HG03565 (cell line): ENCODE measurements around the gene GPR162.

ENCODE experiments used
- ATAC-seq: cut with Tn5 transposase; IDR thresholded peaks from one replicate; pipeline ENCODE4 v1.9.1; 2021; ENCODE audit warnings: mild to moderate bottlenecking, moderate library complexity; ENCODE audit not compliant: unreplicated experiment

The GPR162 gene

DNA sequence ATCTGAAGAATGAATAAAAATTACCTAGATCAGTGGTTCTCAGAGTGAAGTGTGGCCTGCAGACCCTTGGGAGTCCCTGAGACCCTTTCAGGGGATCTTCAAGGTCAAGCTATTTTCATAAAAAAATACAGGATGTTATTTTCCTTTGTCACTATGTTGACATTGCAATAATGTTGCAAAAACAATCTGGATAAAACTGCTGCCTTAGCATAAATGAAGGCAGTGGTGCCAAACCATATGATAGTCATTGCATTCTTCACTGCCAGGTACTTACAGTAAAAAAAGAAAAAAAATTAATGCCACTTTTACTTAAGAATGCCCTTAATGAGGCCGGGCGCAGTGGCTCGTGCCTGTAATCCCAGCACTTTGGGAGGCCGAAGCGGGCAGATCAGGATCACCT is 34.3 kb upstream of the GPR162 start:
- no peak for ATAC-seq

DNA sequence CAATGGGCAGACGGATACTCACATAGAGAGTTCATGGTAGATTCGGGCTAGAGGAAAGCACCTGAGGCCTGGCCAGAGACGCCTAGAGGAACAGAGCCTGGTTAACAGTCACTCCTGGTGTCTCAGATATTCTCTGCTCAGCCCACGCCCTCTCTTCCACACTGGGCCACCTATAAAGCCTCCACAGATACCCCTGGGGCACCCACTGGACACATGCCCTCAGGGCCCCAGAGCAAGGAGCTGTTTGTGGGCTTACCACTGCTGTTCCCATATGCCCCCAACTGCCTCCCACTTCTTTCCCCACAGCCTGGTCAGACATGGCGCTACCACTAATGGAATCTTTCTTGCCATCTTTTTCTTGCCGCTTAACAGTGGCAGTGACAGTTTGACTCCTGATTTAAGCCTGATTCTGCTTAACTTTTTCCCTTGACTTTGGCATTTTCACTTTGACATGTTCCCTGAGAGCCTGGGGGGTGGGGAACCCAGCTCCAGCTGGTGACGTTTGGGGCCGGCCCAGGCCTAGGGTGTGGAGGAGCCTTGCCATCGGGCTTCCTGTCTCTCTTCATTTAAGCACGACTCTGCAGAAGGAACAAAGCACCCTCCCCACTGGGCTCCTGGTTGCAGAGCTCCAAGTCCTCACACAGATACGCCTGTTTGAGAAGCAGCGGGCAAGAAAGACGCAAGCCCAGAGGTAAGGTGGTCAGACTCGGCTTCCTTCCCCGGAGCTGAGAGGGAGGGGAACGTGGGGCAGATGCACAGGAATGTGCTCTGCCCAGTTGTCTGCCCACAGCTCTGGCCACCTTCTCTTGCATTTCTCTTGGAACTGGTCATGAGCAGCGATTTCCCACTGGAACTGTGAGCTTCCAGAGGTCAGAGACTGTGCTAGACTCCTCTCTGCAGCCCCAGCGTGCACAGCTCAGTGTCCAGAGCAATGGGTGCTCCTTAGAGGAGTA is 32.4 kb upstream of the GPR162 start, which contains the start of gene CD4:
Gene CD4, plus strand, starts transcription at position 557 of the 953 bp plus-strand sequence. CDS start 10,611 bp downstream, outside the sequence.
- ATAC-seq: no peak

DNA sequence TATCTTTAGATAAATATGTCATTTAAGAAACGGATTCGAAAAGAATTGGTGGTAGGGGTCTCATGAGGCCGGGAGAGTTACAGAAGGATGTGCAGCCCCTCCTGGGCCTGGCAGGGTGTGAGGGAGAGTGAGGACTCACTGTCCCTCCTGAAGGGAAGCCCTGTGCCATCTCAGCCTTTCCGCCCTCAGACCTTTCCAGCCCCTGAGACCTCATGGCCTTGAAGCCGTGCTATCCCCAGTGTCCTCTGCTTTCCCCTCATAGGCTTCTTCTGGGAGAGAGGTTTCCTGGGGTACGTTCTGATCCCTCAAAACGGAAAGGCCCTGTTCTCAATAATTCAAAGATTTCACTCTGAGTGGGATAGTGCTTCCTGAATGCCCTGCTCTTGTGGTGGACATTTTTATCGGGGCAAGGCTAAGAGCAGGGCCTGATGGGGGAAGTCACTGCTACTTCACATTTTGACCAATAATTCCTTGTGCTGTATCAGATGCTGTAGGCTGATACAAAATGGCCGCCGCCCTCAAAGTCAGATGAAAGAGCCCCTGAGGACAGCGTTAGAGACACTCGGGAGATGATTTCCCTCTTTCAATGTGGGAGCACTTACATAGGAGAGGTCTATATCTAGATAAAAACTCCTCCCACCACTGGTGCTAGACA is 31.0 kb upstream of the GPR162 start:
- ATAC-seq: no peak

DNA sequence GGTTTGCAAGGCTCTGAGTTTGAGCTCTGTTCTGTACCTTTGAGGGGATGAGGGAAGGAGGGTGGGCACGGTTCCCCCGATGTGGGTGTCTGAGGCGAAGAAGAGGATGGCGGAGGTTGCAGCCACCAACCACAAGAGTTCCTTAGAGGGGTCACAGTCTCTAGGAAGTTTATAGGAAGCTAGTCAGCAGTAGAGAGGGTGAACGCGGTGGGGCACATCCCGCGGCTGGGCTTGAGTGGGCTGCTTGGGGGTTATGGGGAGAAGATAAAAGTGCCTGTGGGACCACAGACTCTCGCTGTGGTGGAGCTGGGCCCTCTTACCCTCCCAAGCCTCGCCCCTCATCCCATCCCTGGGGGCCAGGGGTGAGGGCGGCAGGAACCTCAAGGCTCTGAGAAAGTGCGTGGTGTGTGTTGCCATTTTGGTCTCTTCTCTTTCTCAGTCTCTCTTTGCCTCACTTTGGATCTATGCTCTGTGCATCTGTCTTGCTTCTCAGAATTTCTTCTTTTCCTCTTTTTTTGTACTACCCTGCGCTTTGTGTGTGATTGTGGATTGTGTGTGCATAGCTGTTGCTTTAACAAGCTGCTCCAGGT is 29.6 kb upstream of the GPR162 start:
- ATAC-seq: no peak

DNA sequence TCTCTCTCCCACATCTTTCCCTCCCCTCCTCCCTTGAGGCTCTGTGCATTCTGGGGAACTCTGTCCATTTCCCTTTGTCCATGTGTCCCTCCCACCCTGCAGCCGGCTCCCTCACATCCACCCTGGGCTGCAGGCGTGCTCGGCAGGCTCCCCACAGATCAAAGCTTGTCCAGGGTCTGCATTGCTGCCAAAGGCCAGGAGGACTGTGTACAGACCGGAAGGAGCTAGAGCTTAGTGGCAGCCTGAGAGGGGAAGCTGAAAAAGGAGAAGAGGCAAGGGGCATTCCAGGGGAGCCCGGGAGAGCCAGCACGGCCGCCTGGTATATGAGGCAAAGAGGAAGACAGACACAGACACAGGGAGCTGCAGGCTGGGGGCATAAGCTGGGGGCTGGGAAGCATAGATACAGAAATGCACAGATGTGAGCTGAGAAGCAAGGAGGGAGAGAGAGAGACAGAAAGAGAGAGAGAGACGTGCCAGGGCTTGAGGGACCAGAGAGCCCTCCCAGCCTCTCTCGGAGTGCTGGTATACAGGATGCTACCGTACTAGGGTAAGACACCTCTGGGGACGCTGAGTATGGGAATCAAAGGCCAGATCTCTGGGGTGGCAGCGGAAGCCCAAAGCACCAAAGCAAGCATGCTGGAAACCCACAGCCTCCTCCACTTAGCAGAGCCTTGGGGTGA is 29.0 kb upstream of the GPR162 start:
- ATAC-seq: no peak

DNA sequence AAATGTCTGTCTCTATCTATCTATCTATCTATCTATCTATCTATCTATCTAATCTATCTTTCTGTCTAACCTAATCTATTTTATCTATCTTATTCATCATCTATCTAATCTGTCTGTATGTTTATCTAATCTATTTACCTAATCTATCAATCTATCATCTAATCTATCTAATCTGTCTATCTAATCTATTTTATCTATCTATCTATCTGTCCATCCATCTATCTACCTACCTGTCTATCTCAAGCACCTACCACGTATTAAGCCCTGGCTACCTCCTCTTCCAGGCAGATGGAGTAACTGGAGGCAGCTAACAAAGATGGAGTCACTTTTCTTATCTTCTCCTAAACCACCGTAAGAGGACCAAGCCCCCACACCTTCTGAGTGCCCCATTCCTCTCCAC is 26.5 kb upstream of the GPR162 start:
- no peak for ATAC-seq

DNA sequence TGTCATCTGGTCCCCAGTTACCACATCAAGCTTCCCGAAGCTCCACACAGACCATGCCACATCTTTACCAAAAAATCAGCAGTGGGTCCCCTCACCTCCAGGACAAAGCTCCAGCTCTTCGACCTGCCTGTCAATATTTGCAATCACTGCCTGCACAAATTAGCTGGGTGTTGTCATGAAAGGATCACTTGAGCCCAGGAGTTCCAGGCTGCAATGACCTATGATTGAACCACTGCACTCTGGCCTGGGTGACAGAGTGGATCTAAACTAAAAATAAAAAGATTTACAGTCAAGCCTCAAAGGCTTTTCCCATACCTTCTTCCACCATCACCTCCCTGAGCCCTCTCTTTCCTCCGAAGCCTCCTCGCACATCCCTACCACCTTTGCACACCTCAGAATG is 25.0 kb upstream of the GPR162 start:
- ATAC-seq: no peak

DNA sequence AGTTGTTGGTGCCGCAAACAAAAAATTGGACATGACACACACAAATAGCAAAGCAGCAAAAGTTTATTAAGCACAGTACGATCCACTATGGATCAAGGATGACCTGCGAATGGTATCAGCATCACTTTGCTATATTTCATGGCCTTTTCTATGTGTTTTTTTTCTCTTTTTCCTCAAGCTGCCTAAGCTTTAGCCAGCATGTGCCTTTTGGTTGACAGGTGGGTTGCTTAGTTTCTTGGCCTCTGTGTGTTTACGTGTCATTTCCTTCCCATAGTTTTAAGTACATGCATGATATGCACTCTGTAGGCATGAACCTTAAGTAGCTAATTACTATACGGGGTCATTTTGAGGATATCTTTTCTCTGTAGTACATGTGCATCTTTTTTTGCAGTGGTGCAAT is 22.5 kb upstream of the GPR162 start:
- no peak for ATAC-seq

DNA sequence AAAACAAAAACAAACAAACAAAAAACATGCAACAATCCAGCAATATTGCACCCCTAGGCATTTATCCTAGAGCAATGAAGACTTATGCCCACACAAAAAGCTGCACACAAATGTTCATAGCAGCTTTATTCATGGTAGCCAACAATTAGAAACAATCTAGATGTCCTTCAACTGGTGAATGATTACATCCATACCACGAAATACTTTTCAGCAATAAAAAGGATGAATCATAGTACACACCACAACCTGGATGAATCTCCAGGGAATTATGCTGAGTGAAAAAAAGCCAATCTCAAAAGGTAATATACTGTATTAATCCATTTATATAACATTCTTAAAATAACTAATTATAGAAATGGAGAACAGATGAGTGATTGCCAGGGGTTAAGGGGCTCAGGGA is 14.5 kb upstream of the GPR162 start:
- no peak for ATAC-seq

DNA sequence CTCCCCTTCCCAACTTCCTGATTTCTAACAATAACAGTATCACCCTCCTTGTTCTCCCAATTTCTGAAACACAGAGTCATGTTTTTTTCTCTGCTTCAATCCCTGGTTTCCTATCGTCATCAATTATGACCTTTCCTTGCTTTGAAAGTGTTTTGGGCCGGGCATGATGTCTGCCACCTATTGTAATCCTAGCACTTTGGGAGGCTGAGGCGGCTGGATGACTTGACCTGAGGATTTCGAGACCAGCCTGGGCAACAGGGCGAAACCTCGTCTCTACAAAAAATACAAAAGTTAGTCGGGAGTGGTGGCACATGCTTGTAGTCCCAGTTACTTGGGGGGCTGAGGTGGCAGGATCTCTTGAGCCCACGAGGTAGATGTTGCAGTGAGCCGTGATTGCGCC is 12.6 kb upstream of the GPR162 start:
- ATAC-seq: no peak

DNA sequence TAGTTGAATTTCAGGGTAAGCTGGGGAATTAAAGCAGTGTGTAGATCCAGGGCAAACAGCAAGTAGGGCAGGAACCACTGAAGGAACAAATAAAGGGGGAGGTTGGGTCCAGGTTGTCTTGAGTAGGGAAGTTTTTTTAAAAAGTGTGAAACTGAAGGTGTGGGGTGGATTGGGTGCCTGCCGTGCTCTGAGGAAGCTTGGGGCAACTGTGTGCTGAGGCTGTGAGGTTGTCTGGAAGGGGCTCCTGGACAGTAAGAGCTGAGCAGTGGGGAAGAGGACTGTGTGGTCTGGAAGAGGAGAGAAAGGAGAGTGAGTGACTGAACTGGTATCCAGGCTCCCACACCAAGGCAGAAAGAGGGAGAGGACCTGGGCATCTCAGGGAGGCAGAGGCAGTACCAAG is 10.9 kb upstream of the GPR162 start:
- ATAC-seq: no peak

DNA sequence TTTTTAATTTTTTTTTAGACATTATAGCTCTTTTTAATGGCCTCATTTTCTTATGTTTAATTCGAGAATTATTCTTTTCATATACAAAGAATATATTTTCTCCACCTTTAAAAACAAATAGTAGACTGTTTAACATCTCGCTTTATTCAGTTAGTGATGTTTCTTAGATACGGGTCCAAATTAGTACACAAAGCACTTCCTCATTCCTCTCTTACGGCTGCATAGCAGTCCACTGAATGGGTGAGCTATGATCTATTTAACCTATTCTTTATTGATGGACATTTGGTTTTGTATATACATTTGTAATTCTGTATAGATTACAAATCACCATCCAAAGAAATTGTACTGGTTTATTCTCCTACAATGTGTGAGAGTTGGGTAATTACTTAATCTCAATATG is 8.3 kb upstream of the GPR162 start:
- ATAC-seq: no peak

DNA sequence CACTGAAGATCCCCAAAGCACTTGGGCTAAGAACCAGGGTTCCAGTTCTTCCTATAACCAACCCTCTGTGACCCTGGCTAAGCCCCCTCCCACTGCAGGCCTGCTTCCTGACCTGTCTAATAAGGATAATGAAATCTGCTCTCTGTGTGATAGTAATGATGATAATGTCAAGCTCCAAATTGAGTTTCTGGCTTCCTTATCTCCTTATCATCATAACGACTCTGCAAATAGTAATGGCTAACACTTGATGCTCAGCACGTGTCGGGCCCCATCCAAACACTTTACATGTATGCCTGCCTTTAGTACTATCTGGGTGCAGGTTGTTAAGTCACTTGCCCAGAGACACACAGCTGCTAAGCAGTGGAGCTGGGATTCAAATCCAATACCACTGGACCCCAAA is 5.0 kb upstream of the GPR162 start:
- ATAC-seq: no peak

DNA sequence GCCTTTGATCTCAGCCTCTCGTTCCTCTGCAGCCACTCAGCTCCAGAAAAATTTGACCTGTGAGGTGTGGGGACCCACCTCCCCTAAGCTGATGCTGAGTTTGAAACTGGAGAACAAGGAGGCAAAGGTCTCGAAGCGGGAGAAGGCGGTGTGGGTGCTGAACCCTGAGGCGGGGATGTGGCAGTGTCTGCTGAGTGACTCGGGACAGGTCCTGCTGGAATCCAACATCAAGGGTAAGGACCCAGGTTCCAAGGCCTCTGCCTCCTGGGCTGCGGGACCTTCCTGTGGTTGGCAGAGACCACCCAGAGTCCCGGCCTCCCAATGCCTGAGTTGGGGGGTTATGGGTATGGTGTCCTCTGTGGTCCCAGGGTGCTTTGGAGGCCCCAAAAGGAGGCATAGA is 4.5 kb upstream of the GPR162 start:
- no peak for ATAC-seq

DNA sequence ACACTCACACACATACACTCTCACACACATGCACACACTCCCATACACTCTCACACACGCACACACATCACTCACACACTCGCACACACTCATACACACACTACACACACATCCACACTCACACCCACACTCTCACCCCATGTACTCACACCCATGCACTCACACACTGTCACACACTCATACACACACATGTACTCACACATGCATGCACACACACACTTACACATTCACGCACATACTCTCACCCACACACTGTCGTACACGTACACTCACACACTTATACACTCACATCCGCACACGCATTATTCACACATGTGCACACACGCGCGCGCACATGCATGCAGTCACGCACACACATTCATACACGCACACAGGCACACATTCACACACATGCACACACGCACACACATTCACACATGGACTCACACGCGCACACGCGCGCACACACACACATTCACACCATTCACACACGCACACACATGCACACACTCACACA is 3.9 kb upstream of the GPR162 start:
- no peak for ATAC-seq

DNA sequence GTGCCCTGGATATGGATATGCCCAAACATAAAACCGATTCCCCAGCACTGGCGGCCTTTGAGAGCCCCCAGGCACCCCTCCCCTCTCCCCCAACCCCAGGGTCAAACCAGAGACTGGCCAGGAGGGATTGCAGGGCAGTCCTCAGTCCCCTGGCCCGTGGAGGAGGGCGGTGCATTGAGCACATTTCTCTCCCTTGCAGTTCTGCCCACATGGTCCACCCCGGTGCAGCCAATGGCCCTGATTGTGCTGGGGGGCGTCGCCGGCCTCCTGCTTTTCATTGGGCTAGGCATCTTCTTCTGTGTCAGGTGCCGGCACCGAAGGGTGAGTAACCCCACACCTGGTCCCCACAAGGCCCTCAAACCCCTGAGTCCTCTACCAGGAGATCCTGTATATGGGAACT is 3.4 kb upstream of the GPR162 start:
- no peak for ATAC-seq

DNA sequence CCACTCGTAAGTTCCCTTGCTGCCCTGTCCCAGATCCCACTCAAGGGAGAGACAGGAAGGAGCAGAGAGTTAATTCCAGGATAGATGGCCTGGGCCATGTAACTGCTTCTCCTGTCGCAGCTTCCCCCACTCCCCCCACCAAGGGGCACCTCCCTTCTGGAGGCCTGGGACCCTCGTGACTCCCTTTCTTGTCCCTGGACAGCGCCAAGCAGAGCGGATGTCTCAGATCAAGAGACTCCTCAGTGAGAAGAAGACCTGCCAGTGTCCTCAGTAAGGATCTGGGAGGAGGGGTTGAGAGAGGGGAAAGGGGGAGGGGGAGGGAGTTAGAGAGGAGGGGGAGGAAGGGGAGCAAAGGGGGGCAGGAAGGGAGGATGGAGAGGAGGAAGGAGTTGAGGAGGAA is 3.0 kb upstream of the GPR162 start:
- ATAC-seq: no peak

DNA sequence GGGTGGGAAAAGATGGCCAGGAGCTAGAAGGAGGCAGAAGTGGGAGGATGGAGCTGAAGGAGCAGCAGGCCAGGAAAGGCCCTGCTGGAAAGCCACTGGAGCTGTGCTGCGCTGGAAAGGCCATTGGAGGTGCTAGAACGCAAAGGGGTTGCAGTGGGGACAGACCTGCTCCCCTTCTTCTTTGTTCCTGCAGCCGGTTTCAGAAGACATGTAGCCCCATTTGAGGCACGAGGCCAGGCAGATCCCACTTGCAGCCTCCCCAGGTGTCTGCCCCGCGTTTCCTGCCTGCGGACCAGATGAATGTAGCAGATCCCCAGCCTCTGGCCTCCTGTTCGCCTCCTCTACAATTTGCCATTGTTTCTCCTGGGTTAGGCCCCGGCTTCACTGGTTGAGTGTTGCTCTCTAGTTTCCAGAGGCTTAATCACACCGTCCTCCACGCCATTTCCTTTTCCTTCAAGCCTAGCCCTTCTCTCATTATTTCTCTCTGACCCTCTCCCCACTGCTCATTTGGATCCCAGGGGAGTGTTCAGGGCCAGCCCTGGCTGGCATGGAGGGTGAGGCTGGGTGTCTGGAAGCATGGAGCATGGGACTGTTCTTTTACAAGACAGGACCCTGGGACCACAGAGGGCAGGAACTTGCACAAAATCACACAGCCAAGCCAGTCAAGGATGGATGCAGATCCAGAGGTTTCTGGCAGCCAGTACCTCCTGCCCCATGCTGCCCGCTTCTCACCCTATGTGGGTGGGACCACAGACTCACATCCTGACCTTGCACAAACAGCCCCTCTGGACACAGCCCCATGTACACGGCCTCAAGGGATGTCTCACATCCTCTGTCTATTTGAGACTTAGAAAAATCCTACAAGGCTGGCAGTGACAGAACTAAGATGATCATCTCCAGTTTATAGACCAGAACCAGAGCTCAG is 2.3 kb upstream of the GPR162 start:
- ATAC-seq: no peak

DNA sequence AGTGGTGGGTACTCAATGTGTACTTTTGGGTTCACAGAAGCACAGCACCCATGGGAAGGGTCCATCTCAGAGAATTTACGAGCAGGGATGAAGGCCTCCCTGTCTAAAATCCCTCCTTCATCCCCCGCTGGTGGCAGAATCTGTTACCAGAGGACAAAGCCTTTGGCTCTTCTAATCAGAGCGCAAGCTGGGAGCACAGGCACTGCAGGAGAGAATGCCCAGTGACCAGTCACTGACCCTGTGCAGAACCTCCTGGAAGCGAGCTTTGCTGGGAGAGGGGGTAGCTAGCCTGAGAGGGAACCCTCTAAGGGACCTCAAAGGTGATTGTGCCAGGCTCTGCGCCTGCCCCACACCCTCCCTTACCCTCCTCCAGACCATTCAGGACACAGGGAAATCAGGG is 1.5 kb upstream of the GPR162 start:
- ATAC-seq: no peak
